IMR-90 (cell line): ENCODE data around the gene ACTBL2. TPM values are rescaled to one million over a fixed set of nuclear protein-coding genes. Genes with fewer than 3 reads are reported as not detected.

Source experiments
- ATAC-seq: fragments of 200-7000 bp; cut with Tn5 transposase; 2 replicates; pipeline ENCODE4 v1.9.1; 2020; ENCODE audit warnings: low read depth, mild to moderate bottlenecking, moderate library complexity
- BruUV-seq: library from RNA; stranded (reverse); fragments of 400-500 nt; replicated peaks from 2 replicates; lab custom pipeline; 2021; lab: Mats Ljungman, UMichigan
- CTCF ChIA-PET: fragments of 300-600 bp; formaldehyde crosslinking; extraction: SDS; loops from one replicate; lab custom pipeline; 2021; ENCODE audit warnings: antibody characterized with exemption; lab: Yijun Ruan, JAX
- POLR2A ChIA-PET: fragments of 300-600 bp; sonication (Branson Sonifier 250); formaldehyde crosslinking; loops from one replicate; lab custom pipeline; 2022; ENCODE audit warnings: antibody characterized with exemption; ENCODE audit not compliant: unreplicated experiment; lab: Charles Lee
- DNase-seq: peaks from one replicate; pipeline ENCODE4 v3.0.0; 2013
- H2AFZ ChIP-seq: replicated peaks from 2 replicates; pipeline ENCODE3; 2013; ENCODE audit warnings: low read length, mild to moderate bottlenecking; ENCODE audit not compliant: poor library complexity
- H2AK5ac ChIP-seq: 2 replicates; pipeline ENCODE4 v1.6.1; 2013; ENCODE audit warnings: low read depth, low read length, inconsistent platforms
- H2AK9ac ChIP-seq: replicated peaks from 2 replicates; pipeline ENCODE3; 2013; ENCODE audit warnings: mild to moderate bottlenecking, low read depth, low read length, moderate library complexity; ENCODE audit not compliant: poor library complexity
- H2BK120ac ChIP-seq: 2 replicates; pipeline ENCODE4 v1.6.1; 2013; ENCODE audit warnings: low read depth, low read length, inconsistent platforms
- H2BK15ac ChIP-seq: 3 replicates; pipeline ENCODE4 v1.6.1; 2013; ENCODE audit warnings: low read depth, low read length, inconsistent platforms
- H2BK20ac ChIP-seq: 2 replicates; pipeline ENCODE4 v1.6.1; 2013; ENCODE audit warnings: low read depth, mild to moderate bottlenecking, inconsistent platforms, low read length, moderate library complexity
- H2BK5ac ChIP-seq: 2 replicates; pipeline ENCODE4 v1.6.1; 2013; ENCODE audit warnings: mild to moderate bottlenecking, low read depth, low read length, inconsistent platforms; ENCODE audit not compliant: poor library complexity, severe bottlenecking
- H3K14ac ChIP-seq: replicated peaks from 2 replicates; pipeline ENCODE4 v1.6.1; 2013; ENCODE audit warnings: low read depth, low read length, inconsistent platforms
- H3K18ac ChIP-seq: 2 replicates; pipeline ENCODE4 v1.6.1; 2013; ENCODE audit warnings: low read depth, low read length, control low read depth
- H3K23ac ChIP-seq: 2 replicates; pipeline ENCODE4 v1.6.1; 2013; ENCODE audit warnings: low read depth, low read length, inconsistent platforms
- H3K27ac ChIP-seq: 2 replicates; pipeline ENCODE4 v1.5.1; 2013; ENCODE audit warnings: mild to moderate bottlenecking, control low read depth, low read length; ENCODE audit not compliant: insufficient read depth
- H3K27me3 ChIP-seq: 2 replicates; pipeline ENCODE4 v1.6.1; 2013; ENCODE audit warnings: low read length; ENCODE audit not compliant: control insufficient read depth, insufficient read depth
- H3K36me3 ChIP-seq: 2 replicates; pipeline ENCODE4 v1.6.1; 2013; ENCODE audit warnings: low read length, mixed read lengths; ENCODE audit not compliant: control insufficient read depth, insufficient read depth
- H3K4ac ChIP-seq: 2 replicates; pipeline ENCODE4 v1.6.1; 2013; ENCODE audit warnings: low read depth, low read length, inconsistent platforms
- H3K4me1 ChIP-seq: 2 replicates; pipeline ENCODE4 v1.6.1; 2013; ENCODE audit warnings: low read length, mixed read lengths; ENCODE audit not compliant: control insufficient read depth, insufficient read depth
- H3K4me2 ChIP-seq: 2 replicates; pipeline ENCODE4 v1.6.1; 2013; ENCODE audit warnings: low read depth, mild to moderate bottlenecking, control low read depth, low read length, moderate library complexity
- H3K4me3 ChIP-seq: 2 replicates; pipeline ENCODE4 v1.5.1; 2013; ENCODE audit warnings: low read depth, mild to moderate bottlenecking, control low read depth, low read length, moderate library complexity; ENCODE audit not compliant: insufficient read depth
- H3K56ac ChIP-seq: 2 replicates; pipeline ENCODE4 v1.6.1; 2013; ENCODE audit warnings: low read length, inconsistent platforms; ENCODE audit not compliant: insufficient read depth; ENCODE audit errors: extremely low read depth
- H3K79me1 ChIP-seq, 2 experiments: 2 replicates each; pipeline ENCODE4 v1.6.1; 2013; ENCODE audit warnings: low read length in 2 of 2, inconsistent platforms in 1 of 2, low read depth in 1 of 2
- H3K9ac ChIP-seq: 2 replicates; pipeline ENCODE4 v1.6.1; 2013; ENCODE audit warnings: low read depth, low read length, control low read depth
- H3K9me1 ChIP-seq: 2 replicates; pipeline ENCODE4 v1.6.1; 2013; ENCODE audit warnings: low read length, inconsistent platforms; ENCODE audit not compliant: insufficient read depth
- H3K9me3 ChIP-seq: 2 replicates; pipeline ENCODE4 v1.6.1; 2013; ENCODE audit warnings: low read length; ENCODE audit not compliant: control insufficient read depth, insufficient read depth
- H4K20me1 ChIP-seq: 2 replicates; pipeline ENCODE4 v1.6.1; 2013; ENCODE audit warnings: low read length, inconsistent platforms; ENCODE audit not compliant: insufficient read depth
- H4K5ac ChIP-seq: 2 replicates; pipeline ENCODE4 v1.6.1; 2013; ENCODE audit warnings: mild to moderate bottlenecking, low read depth, low read length, control low read depth
- H4K8ac ChIP-seq, 2 experiments: 2 replicates each; pipeline ENCODE4 v1.6.1; 2013; ENCODE audit warnings: low read depth in 2 of 2, low read length in 2 of 2, control low read depth in 1 of 2, inconsistent platforms in 1 of 2
- H4K91ac ChIP-seq: 2 replicates; pipeline ENCODE4 v1.6.1; 2013; ENCODE audit warnings: low read depth, low read length, inconsistent platforms; ENCODE audit not compliant: insufficient read depth
- CEBPB ChIP-seq: IDR thresholded peaks from 2 replicates; pipeline ENCODE4 v1.6.1; 2012; ENCODE audit warnings: low read depth, low read length, improper control_type of control experiment
- FOS ChIP-seq: fragments of 150-350 bp; IDR thresholded peaks from 2 replicates; pipeline ENCODE4 v1.6.1; 2016; ENCODE audit warnings: low read depth, low read length
- MAFK ChIP-seq: IDR thresholded peaks from 2 replicates; pipeline ENCODE4 v1.6.1; 2012; ENCODE audit warnings: low read depth, low read length, improper control_type of control experiment
- MAZ ChIP-seq: IDR thresholded peaks from 2 replicates; pipeline ENCODE4 v1.6.1; 2012; ENCODE audit warnings: low read depth, mild to moderate bottlenecking, low read length, improper control_type of control experiment, moderate library complexity, borderline replicate concordance
- MXI1 ChIP-seq: IDR thresholded peaks from 2 replicates; pipeline ENCODE4 v1.6.1; 2012; ENCODE audit warnings: low read depth, mild to moderate bottlenecking, low read length, moderate library complexity, borderline replicate concordance
- NFE2L2 ChIP-seq: fragments of 150-350 bp; IDR thresholded peaks from 2 replicates; pipeline ENCODE4 v1.6.1; 2016; ENCODE audit warnings: low read depth, mild to moderate bottlenecking, low read length
- POLR2A ChIP-seq: IDR thresholded peaks from 2 replicates; pipeline ENCODE4 v1.6.1; 2012; ENCODE audit warnings: mild to moderate bottlenecking, low read depth, low read length
- RAD21 ChIP-seq: IDR thresholded peaks from 2 replicates; pipeline ENCODE4 v1.6.1; 2012; ENCODE audit warnings: low read length, improper control_type of control experiment
- RCOR1 ChIP-seq: IDR thresholded peaks from 2 replicates; pipeline ENCODE4 v1.6.1; 2012; ENCODE audit warnings: mild to moderate bottlenecking, low read length, improper control_type of control experiment; ENCODE audit not compliant: insufficient replicate concordance
- RFX5 ChIP-seq: IDR thresholded peaks from 2 replicates; pipeline ENCODE4 v1.8.0; 2012; ENCODE audit warnings: low read depth, mild to moderate bottlenecking, low read length, moderate library complexity
- SMC3 ChIP-seq: fragments of 150-350 bp; IDR thresholded peaks from 2 replicates; pipeline ENCODE4 v1.6.1; 2016; ENCODE audit warnings: low read depth, mild to moderate bottlenecking, antibody characterized with exemption, low read length, moderate library complexity
- WGBS, 2 experiments: methylation state at CpG; one replicate each; pipeline versions ENCODE4 v1.1.5 to v1.1.7; 2013; ENCODE audit warnings: missing lambda C conversion rate in 2 of 2; ENCODE audit not compliant: insufficient read length in 1 of 2; ENCODE audit errors: extremely low coverage in 2 of 2; 5-methylcytosine and 5-hydroxymethylcytosine counted together
- dilution Hi-C: fragments of 300-500 bp; cut with HindIII; formaldehyde crosslinking; loops from one replicate; pipeline ENCODE4 v1.14.3; 2018; ENCODE audit warnings: low sequenced_read_pairs; ENCODE audit not compliant: unreplicated experiment
- in situ Hi-C: fragments of 300-500 bp; cut with MboI; formaldehyde crosslinking; loops from 3 replicates; pipeline ENCODE4 v1.14.3; 2019; ENCODE audit warnings: low sequenced_read_pairs, inconsistent platforms, mixed read lengths
- intact Hi-C: fragments of 100-400 bp; cut with micrococcal nuclease; formaldehyde crosslinking; loops from 2 replicates; pipeline ENCODE4 v1.10.0; 2022
- polyA plus RNA-seq, 3 experiments: library from polyadenylated mRNA; depleted of rRNA; stranded (reverse); fragments of >200 nt; gene quantifications; 2 replicates each; pipeline ENCODE4 v1.2.3, GENCODE V29; 2012; ENCODE audit warnings: low replicate concordance in 1 of 3
- total RNA-seq: library from RNA; depleted of rRNA; stranded (reverse); fragments of >200 nt; gene quantifications from 2 replicates; pipeline ENCODE4 v1.2.3, GENCODE V29; 2012
- TF ChIP-seq, protein P1 (sequence below): conservative IDR thresholded peaks from 2 replicates; pipeline ENCODE4 v1.5.1; 2012; ENCODE audit warnings: mild to moderate bottlenecking, low read depth, low read length, improper control_type of control experiment
- TF ChIP-seq, protein P2 (sequence below): fragments of 150-350 bp; IDR thresholded peaks from 2 replicates; pipeline ENCODE4 v1.6.1; 2017; ENCODE audit warnings: mild to moderate bottlenecking, antibody characterized with exemption, low read length, low read depth
- TF ChIP-seq, protein P3 (sequence below): fragments of 150-350 bp; IDR thresholded peaks from 2 replicates; pipeline ENCODE4 v1.6.1; 2016; ENCODE audit warnings: low read depth, mild to moderate bottlenecking, low read length, moderate library complexity, borderline replicate concordance

ACTBL2 gene
- total and polyA plus RNA-seq, 2 of the 4 experiments (the other 2 are of a cell fraction) = 0.29 to 1.6 TPM

- H3K4me2 ChIP-seq = no peak overlapping the region
- no peak for DNase-seq
- H3K14ac ChIP-seq = no peak overlapping the region
- H2BK15ac ChIP-seq = peak overlapping the region; percentile 68; the same call in 2 of the 3 replicates
- 0 out of 2 replicates have a peak overlapping the region, but pooled peaks have one; percentile 31 for H4K91ac ChIP-seq
- peaks cover 18% of the 10 kb centered on the region for H3K9me1 ChIP-seq
- H2AK9ac ChIP-seq = no peak overlapping the region
- H3K79me1 ChIP-seq = peaks cover 0 to 3% of the 10 kb centered on the region in 2 experiments; a peak in 1 of 4 replicates
- no peaks in the 10 kb centered on the region for H4K20me1 ChIP-seq
- H2BK120ac ChIP-seq = peak overlapping the region; percentile 67; the same call in 1 of the 2 replicates
- H3K18ac ChIP-seq = peak overlapping the region; percentile 1; the same call in 1 of the 2 replicates
- H3K4me1 ChIP-seq = peaks cover 31% of the 10 kb centered on the region
- no peaks in the 10 kb centered on the region for H3K27me3 ChIP-seq
- H3K56ac ChIP-seq = no peak overlapping the region
- peak overlapping the region; percentile 62; the same call in 1 of the 2 replicates for H2AK5ac ChIP-seq
- no peak overlapping the region for H3K27ac ChIP-seq
- WGBS, 2 experiments = 100% methylated on average over 2 of the region's 2 CpGs; no CpG with 5 or more reads in 1 of the 2 experiments
- peak overlapping the region in 1 of 2 experiments; percentile 8; a peak in 1 of 4 replicates for H4K8ac ChIP-seq
- in situ Hi-C loops (no loop called here), intact Hi-C loops (loop anchor here (5.0 kb wide), 1 partner anchor 45 kb away; no protein-coding TSS in a partner anchor), dilution Hi-C loops (no loop called here)
- ChIA-PET CTCF (no interaction called here), POLR2A (no interaction called here)
- no peak overlapping the region for H3K4me3 ChIP-seq
- H3K4ac ChIP-seq = peak overlapping the region; percentile 23; the same call in 1 of the 2 replicates
- H4K5ac ChIP-seq = no peak overlapping the region; the same call in 1 of the 2 replicates
- H3K36me3 ChIP-seq = no peaks in the 10 kb centered on the region
- ATAC-seq = no peak
- peak overlapping the region; percentile 68 for H2BK20ac ChIP-seq
- no peak overlapping the region for H2BK5ac ChIP-seq
- H3K9me3 ChIP-seq = no peaks in the 10 kb centered on the region
- no peak overlapping the region for H3K23ac ChIP-seq
- H2AFZ ChIP-seq = no peak overlapping the region
- TF ChIP-seq CEBPB (no peak), MAZ (no peak), MAFK (no peak), NFE2L2 (no peak), RCOR1 (no peak), POLR2A (no peak), SMC3 (no peak), RFX5 (no peak), RAD21 (no peak), FOS (no peak), MXI1 (no peak)
- TF ChIP-seq, protein P1, sequence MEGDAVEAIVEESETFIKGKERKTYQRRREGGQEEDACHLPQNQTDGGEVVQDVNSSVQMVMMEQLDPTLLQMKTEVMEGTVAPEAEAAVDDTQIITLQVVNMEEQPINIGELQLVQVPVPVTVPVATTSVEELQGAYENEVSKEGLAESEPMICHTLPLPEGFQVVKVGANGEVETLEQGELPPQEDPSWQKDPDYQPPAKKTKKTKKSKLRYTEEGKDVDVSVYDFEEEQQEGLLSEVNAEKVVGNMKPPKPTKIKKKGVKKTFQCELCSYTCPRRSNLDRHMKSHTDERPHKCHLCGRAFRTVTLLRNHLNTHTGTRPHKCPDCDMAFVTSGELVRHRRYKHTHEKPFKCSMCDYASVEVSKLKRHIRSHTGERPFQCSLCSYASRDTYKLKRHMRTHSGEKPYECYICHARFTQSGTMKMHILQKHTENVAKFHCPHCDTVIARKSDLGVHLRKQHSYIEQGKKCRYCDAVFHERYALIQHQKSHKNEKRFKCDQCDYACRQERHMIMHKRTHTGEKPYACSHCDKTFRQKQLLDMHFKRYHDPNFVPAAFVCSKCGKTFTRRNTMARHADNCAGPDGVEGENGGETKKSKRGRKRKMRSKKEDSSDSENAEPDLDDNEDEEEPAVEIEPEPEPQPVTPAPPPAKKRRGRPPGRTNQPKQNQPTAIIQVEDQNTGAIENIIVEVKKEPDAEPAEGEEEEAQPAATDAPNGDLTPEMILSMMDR = no peak
- TF ChIP-seq, protein P2, sequence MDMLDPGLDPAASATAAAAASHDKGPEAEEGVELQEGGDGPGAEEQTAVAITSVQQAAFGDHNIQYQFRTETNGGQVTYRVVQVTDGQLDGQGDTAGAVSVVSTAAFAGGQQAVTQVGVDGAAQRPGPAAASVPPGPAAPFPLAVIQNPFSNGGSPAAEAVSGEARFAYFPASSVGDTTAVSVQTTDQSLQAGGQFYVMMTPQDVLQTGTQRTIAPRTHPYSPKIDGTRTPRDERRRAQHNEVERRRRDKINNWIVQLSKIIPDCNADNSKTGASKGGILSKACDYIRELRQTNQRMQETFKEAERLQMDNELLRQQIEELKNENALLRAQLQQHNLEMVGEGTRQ = no peak
- TF ChIP-seq, protein P3, sequence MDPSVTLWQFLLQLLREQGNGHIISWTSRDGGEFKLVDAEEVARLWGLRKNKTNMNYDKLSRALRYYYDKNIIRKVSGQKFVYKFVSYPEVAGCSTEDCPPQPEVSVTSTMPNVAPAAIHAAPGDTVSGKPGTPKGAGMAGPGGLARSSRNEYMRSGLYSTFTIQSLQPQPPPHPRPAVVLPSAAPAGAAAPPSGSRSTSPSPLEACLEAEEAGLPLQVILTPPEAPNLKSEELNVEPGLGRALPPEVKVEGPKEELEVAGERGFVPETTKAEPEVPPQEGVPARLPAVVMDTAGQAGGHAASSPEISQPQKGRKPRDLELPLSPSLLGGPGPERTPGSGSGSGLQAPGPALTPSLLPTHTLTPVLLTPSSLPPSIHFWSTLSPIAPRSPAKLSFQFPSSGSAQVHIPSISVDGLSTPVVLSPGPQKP = no peak
- no peak overlapping the region for H3K9ac ChIP-seq
- no TSS peak for BruUV-seq
Observed at GRCh38 chr5:57446966-57447365, 35.6 kb downstream of the ACTBL2 start.
